Measurements from ENCODE around the gene CD200.

- TF ChIP-seq CTCF (IDR thresholded peaks at IDR 0.05) (no peak), POLR2A (IDR thresholded peaks at IDR 0.05) (no peak)
Observed at GRCh38 chr3:112297714-112298113, 35.2 kb upstream of the CD200 start.

All from right lobe of liver (tissue), 4 donors.